ENCODE data around the gene FOXC1. TPM values are rescaled to one million over a fixed set of nuclear protein-coding genes. Genes with fewer than 3 reads are reported as not detected.

Gene FOXC1
- total RNA-seq, 1 experiment from 2014 or later: 3.5 TPM

GRCh38 chr6:1584996-1585668, 24.6 kb upstream of the FOXC1 start:
- no peak for DNase-seq (ENCODE audit: low spot score)

DNA sequence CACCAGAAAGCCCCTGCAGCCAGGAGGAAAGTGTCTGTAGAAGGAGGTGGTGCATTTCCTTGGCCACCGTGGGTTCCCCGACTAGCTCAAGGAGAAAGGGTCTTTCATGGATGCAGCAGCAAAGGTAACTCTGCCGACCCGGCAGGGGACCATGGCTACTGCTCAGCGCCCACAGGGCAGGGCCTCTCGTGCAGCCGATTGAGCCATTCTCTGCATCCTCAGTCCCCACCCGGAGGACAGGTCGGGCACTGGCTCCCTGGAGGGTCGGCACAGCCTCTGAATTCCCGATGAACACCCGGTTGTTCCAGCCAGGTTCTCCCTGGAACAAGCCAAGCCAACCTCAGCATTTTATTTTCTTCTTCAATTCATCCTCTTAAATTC, 24.1 kb upstream of the FOXC1 start:
- DNase-seq (ENCODE audit: low spot score): no peak

- no peak for DNase-seq (ENCODE audit: low spot score)
Measured at GRCh38 chr6:1586256-1586655, 23.5 kb upstream of the FOXC1 start.

DNA sequence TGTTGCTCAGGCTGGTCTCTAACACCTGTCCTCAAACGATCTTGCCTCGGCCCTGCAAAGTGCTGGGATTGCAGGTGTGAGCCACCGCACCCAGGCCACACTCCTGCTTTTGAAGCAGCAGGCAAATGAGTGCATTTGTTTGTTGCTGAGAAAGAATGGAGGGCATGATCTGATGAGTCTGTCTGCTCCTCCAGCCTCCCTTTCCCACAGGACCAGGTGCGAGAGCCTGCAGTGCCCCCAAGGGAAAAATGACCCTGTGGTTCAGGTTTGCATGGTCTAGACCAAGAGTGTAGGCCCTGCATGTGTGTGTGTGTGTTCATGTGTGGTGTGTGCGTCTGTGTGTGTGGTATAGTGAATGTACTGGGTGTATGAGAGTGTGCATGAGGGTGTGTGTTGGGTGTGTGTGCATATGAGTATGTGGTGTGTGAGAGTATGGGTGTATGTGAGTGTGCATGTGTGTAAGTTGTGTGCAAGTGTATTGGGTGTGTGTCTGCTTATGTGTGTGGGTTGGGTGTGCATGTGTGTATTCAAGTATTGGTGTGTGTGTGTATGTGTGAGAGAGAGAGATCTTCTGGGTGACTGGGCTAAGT, 22.8 kb upstream of the FOXC1 start:
- no peak for DNase-seq (ENCODE audit: low spot score)

- no peak for DNase-seq (ENCODE audit: low spot score)
Measured at GRCh38 chr6:1587546-1587945, 22.2 kb upstream of the FOXC1 start.

DNA sequence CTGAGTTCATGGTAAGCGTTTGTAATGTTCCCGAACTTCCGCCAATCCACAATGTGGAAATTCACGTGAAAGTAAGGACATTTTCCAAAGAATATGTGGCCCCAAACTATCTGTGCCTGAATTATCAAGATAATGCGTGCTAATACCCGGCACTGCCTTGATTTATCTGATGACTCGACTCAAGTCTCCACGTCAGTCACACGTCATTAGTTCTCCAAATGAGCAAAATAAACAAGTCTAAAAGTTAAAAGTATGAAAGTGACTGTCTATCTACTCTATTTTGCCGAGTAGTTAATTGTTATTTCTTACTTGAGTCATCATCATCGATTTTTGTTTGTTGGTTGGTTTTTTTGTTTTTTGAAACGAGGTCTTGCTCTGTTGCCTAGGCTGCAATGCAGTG, 21.7 kb upstream of the FOXC1 start:
- no peak for DNase-seq (ENCODE audit: low spot score)

DNA sequence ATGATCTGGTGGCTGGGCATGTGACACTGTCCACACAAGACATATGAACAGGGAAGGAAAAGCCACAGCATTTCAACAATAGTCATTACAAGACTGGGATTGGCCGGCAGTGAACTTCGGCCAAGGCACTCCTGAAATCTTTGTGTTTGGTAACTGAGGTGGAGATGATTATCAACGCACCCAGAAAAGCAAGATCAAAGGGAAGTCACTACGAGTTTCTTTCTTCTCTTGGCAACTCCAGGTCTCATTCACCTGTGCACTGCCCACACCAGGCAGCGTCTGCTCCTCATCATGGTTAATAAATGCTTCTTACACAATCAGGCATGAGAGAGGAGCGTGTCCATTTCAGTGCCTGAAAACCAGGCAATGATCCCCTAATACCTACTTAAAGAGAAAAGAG, 20.5 kb upstream of the FOXC1 start:
- DNase-seq (ENCODE audit: low spot score): no peak

- no peak for DNase-seq (ENCODE audit: low spot score)
Measured at GRCh38 chr6:1590580-1590979, 19.1 kb upstream of the FOXC1 start.

- no peak for DNase-seq (ENCODE audit: low spot score)
Measured at GRCh38 chr6:1591243-1591642, 18.5 kb upstream of the FOXC1 start.

- DNase-seq (ENCODE audit: low spot score): no peak
Measured at GRCh38 chr6:1591926-1592325, 17.8 kb upstream of the FOXC1 start.

- DNase-seq (ENCODE audit: low spot score): no peak
Measured at GRCh38 chr6:1592852-1593251, 16.9 kb upstream of the FOXC1 start.

DNA sequence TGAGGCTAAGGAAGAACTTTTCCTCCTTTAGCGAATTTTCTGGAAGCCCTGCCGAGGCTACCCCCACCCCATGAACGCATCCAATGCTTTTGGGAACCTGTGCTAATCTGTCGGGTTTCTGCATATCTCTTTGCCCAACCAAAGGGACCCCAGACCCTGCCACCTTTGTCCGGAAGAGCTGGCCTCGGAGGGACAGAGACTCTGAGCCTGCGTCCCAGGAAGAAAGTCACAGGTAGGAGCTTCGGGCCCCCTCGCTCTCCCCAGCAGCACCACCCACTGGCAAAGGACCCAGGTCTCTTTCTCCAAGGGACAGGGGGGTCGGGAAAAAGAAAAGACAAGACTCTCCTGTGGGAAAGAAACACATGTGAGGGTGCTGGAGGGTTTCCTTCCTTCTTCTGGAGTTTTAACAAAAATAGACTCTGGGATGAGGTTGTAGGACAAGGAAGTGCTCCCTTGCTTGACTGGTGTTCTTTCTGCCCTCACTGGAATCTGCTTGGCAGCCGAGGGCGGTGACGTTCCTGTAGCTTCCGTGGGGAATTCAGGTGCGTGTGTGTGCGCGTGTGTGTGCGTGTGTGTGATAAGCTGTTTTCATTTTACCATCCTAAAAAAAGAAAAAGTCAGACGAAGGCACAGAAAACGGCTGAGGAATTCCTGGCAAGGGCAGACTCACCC, 16.3 kb upstream of the FOXC1 start:
- no peak for DNase-seq (ENCODE audit: low spot score)

- DNase-seq (ENCODE audit: low spot score): no peak
Measured at GRCh38 chr6:1593958-1594314, 15.8 kb upstream of the FOXC1 start.

DNA sequence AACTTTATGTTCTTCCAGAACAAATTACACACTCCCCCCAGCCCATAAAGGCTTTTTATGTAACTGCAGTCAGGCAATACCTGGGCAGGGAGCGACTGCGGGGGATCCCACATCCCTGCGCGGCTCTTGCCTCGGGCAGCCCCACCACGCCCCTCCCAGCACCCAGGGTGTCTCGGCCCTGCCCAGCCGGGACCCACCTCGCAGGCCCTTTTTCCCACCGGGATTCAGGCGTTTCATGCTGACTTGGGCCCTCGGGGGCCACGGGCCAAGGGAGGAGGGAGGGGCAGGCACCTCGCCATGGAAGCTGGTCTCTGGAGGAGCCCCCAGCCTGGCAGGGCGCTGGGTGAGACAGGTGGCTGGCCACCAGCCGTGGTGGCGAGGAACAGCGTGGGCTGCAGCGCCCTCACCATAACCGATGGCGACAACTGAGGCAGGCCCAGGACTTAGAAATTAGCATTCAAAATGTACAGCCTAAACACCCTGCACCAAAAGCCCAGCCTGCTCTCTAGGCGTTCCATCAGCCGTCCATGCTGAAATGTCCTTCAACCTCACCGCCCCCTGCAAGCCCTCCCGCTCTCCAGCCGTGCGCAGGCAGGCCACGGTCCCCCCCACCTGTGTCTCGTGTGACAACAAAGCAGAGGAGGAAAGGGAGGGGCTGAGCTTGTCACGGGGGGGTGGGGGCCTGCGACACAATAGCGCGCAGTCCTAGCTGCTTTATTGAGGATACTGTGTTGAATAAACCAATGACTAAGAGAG, 15.1 kb upstream of the FOXC1 start:
- DNase-seq (ENCODE audit: low spot score): no peak

DNA sequence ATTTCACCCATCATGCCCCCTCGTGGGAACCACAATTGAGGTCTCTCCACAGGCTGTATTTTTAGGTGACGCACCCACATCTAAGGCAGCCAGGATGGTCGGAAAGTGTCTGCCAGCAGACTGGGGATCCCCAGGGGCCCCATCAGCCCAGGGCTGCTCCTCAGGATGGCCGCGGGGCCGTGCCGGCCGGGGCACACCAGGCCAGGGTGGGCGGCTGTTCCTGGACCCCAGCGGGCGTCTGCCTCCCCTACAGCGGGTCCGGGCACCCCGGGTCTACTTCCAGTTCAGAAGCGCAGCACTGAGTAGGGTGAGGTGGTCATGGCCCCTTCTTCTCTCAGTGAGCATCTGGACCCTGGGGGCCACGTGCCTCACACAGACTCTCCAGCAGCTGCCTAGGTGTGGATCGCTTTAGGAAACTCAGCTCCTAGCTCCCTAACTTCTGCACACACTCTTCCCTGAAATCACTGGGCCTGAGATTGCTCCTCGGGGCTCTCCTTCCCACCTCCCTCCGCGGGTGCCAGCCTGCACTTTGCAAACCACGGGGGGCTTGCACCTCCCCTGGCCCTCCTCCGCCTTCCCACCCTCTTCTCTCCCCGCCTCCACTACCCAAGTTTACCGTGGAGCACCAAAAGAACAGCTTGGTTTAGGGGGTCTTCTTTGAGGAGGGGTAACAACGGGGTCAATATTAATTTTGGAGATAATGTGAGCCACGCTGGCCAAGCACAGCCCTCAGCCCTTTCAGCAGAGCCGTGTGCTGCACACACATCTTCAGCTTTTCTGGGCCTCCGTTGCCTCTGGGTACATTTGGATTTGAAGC, 14.2 kb upstream of the FOXC1 start:
- DNase-seq (ENCODE audit: low spot score): no peak

DNA sequence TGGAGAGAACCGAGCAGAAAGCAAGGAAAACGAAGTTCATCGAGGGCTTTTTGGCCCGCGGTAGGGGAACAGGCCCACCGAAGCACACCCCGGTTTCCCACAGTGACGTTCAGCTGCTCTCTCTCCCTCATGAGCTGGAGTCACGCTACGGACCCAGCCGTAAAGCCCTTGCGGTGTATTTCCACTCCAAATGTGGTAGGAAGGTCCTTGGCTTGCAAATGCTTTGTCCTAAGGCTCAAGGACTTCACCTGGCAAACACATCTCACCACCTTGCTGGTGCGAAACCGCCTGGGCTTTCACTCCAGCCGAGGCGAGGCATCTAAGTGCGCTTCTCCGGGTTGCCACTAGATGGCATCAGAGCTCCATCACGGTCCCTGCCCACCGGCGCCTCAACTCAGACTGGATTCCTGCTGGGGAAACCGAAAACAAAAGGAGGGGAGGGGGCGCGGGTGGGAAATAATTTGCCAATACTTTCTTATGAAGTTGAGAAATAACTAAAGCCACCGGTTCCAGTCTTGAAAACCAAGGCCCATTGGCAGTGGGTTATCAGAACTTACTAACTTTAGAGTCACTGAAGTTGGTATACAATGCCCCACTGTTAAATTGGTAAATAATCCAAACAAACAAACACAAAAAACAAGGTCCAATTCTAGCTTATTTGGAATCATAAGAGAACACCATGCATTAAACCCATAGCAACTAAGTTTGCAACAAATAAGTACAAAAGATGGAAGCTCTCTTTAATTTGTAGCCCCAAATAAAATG, 13.4 kb upstream of the FOXC1 start:
- peak; percentile 52 for DNase-seq (ENCODE audit: low spot score)

DNA sequence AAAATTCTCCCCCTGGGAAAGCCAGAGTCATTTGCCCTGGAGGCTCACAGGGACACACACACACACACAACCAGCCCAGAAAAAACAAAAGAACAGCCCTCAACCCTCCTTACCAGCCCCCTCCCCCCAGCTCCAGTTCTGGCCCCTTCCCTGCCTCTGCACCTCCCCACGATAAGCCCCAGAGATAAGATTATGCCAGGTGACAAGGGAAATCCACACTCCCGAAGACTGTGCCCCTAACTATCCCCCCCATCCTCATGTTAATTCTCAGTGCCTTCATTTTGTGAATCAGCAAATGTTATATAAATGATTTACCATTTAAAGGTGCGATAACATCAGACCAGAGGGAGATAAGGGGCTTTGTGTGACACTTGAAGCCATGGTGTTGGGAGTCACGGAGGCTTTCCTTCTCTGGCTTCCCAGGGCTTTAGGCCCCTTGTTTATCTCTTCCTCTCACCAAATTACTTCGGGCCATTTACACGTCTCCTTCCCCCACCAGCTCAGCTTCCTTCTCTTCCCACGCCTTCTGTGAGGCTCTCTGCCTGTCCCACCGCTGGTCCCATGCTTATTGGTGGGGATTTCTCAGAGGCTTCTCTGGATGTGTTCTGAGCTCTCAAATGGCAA, 12.5 kb upstream of the FOXC1 start:
- no peak for DNase-seq (ENCODE audit: low spot score)

GRCh38 chr6:1597924-1598323, 11.8 kb upstream of the FOXC1 start:
- DNase-seq (ENCODE audit: low spot score): no peak

- no peak for DNase-seq (ENCODE audit: low spot score)
Measured at GRCh38 chr6:1598433-1598832, 11.3 kb upstream of the FOXC1 start.

DNA sequence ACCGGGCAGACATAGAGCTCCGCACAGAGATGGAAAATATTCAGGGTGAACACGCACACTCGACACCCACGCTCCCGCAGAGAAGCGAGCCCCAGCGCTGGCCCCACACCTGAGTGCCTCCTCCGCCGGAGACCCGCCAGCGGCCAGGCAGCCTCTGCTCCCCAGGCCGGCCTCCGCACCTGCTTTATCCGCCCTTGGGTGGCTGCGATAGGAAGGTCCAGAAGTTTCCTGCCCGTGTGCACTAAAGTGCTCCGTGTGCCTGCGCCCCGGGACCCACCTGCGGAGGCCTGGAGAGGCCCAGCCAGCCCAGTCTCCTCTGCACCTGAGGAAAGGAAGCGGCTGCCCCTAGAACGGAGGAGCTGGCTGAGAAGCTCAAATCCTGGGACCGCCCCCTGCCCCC, 10.8 kb upstream of the FOXC1 start:
- DNase-seq (ENCODE audit: low spot score): no peak

DNA sequence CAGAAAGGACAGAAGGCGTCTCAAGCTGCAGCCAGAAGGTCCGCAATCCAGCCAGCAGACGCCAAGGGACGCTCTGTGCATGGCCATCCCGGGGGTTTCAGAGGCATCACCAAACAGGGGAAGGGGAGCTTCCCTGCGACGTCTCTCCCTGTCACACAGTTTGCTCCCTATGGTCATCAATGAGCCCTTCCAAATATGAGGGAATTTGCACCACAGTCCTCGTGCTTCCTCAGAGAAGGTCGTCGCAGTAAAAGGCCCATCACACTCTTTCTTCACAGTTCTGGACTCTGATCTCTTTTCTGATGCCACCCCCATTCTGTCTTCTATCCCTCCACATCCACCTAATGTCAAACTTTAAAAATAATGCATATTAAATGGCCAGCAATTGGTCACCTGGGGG, 10.2 kb upstream of the FOXC1 start:
- no peak for DNase-seq (ENCODE audit: low spot score)
